A673 (cell line): ENCODE measurements around the gene GPR149. TPM values are rescaled to one million over a fixed set of nuclear protein-coding genes. Genes with fewer than 3 reads are reported as not detected.

Source experiments
- Bru-seq: library from RNA; stranded (reverse); fragments of 400-500 nt; gene quantifications from one replicate; lab custom pipeline; 2021; lab: Mats Ljungman, UMichigan
- BruChase-seq, 2 experiments: library from RNA; stranded (reverse); fragments of 400-500 nt; gene quantifications; one replicate each; lab custom pipeline; 2021; lab: Mats Ljungman, UMichigan
- BruUV-seq: library from RNA; stranded (reverse); fragments of 400-500 nt; replicated peaks from 2 replicates; lab custom pipeline; 2021; lab: Mats Ljungman, UMichigan
- CTCF ChIA-PET: fragments of 300-600 bp; sonication (Branson Sonifier 250); formaldehyde crosslinking; loops from one replicate; lab custom pipeline; 2022; ENCODE audit warnings: antibody characterized with exemption; lab: Charles Lee
- POLR2A ChIA-PET: fragments of 300-600 bp; sonication (Branson Sonifier 250); formaldehyde crosslinking; loops from one replicate; lab custom pipeline; 2022; ENCODE audit warnings: antibody characterized with exemption; ENCODE audit not compliant: low non-redundant PET; lab: Charles Lee
- DNase-seq: peaks from one replicate; pipeline ENCODE4 v3.0.0-alpha.2; 2015; ENCODE audit warnings: low spot score
- H3K27ac ChIP-seq: fragments of 200-600 bp; sonication (generic); 2 replicates; pipeline ENCODE4 v1.5.1; 2016; ENCODE audit warnings: mixed run types, low read depth, mild to moderate bottlenecking, mixed read lengths, antibody characterized with exemption, low read length; ENCODE audit not compliant: poor library complexity, severe bottlenecking
- H3K27me3 ChIP-seq: fragments of 200-600 bp; sonication (generic); replicated peaks from 2 replicates; pipeline ENCODE4 v1.6.1; 2017; ENCODE audit warnings: mixed run types, low read depth, mild to moderate bottlenecking, mixed read lengths, antibody characterized with exemption, low read length; ENCODE audit not compliant: insufficient read depth, poor library complexity
- H3K36me3 ChIP-seq: fragments of 200-600 bp; sonication (generic); 2 replicates; pipeline ENCODE4 v1.6.1; 2016; ENCODE audit warnings: mixed run types, mild to moderate bottlenecking, mixed read lengths, antibody characterized with exemption, low read length; ENCODE audit not compliant: insufficient read depth, poor library complexity, severe bottlenecking
- H3K4me1 ChIP-seq: fragments of 200-600 bp; sonication (generic); 2 replicates; pipeline ENCODE4 v1.6.1; 2017; ENCODE audit warnings: mixed run types, mild to moderate bottlenecking, mixed read lengths, antibody characterized with exemption, low read length; ENCODE audit not compliant: insufficient read depth, poor library complexity, severe bottlenecking
- H3K4me3 ChIP-seq: fragments of 200-600 bp; sonication (generic); 2 replicates; pipeline ENCODE4 v1.5.1; 2016; ENCODE audit warnings: low read depth, mixed run types, mild to moderate bottlenecking, mixed read lengths, low read length; ENCODE audit not compliant: poor library complexity, severe bottlenecking
- H3K9me3 ChIP-seq: fragments of 200-600 bp; sonication (generic); 2 replicates; pipeline ENCODE4 v1.6.1; 2016; ENCODE audit warnings: mixed run types, low read depth, mild to moderate bottlenecking, mixed read lengths, antibody characterized with exemption, low read length; ENCODE audit not compliant: poor library complexity, severe bottlenecking
- CTCF ChIP-seq: fragments of 300-800, 200-600 bp; sonication (generic); conservative IDR thresholded peaks from 2 replicates; pipeline ENCODE4 v1.5.1; 2017; ENCODE audit warnings: low read depth, mild to moderate bottlenecking, antibody characterized with exemption, low read length, moderate library complexity, mixed read lengths
- EZH2 ChIP-seq: fragments of 200-600 bp; sonication (generic); IDR thresholded peaks from 2 replicates; pipeline ENCODE4 v1.6.1; 2017; ENCODE audit warnings: borderline replicate concordance, low read depth, mild to moderate bottlenecking, mixed read lengths, antibody characterized with exemption, low read length; ENCODE audit not compliant: poor library complexity, severe bottlenecking
- intact Hi-C: fragments of 100-400 bp; cut with micrococcal nuclease; formaldehyde crosslinking; loops from one replicate; pipeline ENCODE4 v1.10.0; 2022; ENCODE audit not compliant: unreplicated experiment
- long read RNA-seq: library from polyadenylated mRNA; stranded (forward); transcript quantifications from one replicate; pipeline ENCODE4 v2.0.0, GENCODE V29; 2022
- total RNA-seq: library from RNA; stranded (reverse); gene quantifications from 2 replicates; pipeline ENCODE4 v1.2.3, GENCODE V29; 2021

GPR149 gene, protein sequence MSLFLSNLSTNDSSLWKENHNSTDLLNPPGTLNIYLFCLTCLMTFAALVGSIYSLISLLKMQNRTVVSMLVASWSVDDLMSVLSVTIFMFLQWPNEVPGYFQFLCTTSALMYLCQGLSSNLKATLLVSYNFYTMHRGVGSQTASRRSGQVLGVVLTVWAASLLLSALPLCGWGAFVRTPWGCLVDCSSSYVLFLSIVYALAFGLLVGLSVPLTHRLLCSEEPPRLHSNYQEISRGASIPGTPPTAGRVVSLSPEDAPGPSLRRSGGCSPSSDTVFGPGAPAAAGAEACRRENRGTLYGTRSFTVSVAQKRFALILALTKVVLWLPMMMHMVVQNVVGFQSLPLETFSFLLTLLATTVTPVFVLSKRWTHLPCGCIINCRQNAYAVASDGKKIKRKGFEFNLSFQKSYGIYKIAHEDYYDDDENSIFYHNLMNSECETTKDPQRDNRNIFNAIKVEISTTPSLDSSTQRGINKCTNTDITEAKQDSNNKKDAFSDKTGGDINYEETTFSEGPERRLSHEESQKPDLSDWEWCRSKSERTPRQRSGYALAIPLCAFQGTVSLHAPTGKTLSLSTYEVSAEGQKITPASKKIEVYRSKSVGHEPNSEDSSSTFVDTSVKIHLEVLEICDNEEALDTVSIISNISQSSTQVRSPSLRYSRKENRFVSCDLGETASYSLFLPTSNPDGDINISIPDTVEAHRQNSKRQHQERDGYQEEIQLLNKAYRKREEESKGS
- not detected in 2 replicates for total RNA-seq
- Bru-seq, nascent RNA: not detected
- percentile 0 among the genes with signal in this experiment for BruChase-seq, experiment 1, labeled RNA remaining after a 2-hour chase
- BruChase-seq, experiment 2, labeled RNA remaining after a 6-hour chase: not detected
- long read RNA-seq: 0 reads

- CTCF ChIA-PET: no interaction called here
- POLR2A ChIA-PET: no interaction called here
- H3K27ac ChIP-seq: no peak within 1 kb of the TSS
- H3K4me3 ChIP-seq: no peak within 1 kb of the TSS
- TF ChIP-seq CTCF: no peak
- no peak for TF ChIP-seq EZH2
- DNase-seq: no peak
- no peaks in the 10 kb centered on the region for H3K4me1 ChIP-seq
- no peaks in the 10 kb centered on the region for H3K9me3 ChIP-seq
- H3K36me3 ChIP-seq: no peaks in the 10 kb centered on the region
- intact Hi-C loops: no loop called here
- BruUV-seq: no TSS peak
- peaks cover 67% of the 10 kb centered on the region for H3K27me3 ChIP-seq
Observed at GRCh38 chr3:154430014-154430413, at the start of gene GPR149. Gene GPR149 (minus strand): TSS chr3:154430190. CDS start chr3:154429615, 575 bp downstream.

DNA sequence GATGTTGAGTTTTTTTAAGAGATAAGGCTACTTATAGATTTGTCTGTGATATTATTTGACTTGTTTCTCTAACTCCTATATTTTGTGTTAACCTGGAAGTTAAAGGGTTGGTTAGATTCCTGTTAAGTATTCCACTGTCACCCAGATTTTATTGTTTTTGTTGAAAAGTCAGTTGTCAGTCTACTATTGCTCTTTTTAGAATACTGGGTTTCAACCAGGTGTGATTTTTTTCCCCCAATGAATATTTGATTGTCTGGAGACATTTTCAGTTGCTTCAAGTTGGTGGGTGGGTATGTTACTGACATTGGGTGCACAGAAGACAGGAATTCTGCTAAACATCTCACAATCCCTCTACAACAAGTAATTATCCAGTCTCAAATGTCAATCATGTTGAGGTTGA, 43.8 kb upstream of the GPR149 start:
- H3K4me3 ChIP-seq: no peak overlapping the region
- BruUV-seq: no TSS peak
- no peak for TF ChIP-seq CTCF
- no peak for TF ChIP-seq EZH2
- intact Hi-C loops: no loop called here
- ChIA-PET POLR2A (no interaction called here), CTCF (no interaction called here)
- H3K4me1 ChIP-seq: no peaks in the 10 kb centered on the region
- H3K36me3 ChIP-seq: no peaks in the 10 kb centered on the region
- no peaks in the 10 kb centered on the region for H3K27me3 ChIP-seq
- no peak overlapping the region for H3K27ac ChIP-seq
- H3K9me3 ChIP-seq: peaks cover 10% of the 10 kb centered on the region
- no peak for DNase-seq

- intact Hi-C loops: no loop called here
- Histone ChIP-seq H3K27ac (no peak overlapping the region), H3K36me3 (no peaks in the 10 kb centered on the region), H3K9me3 (peaks cover 10% of the 10 kb centered on the region), H3K27me3 (no peaks in the 10 kb centered on the region), H3K4me1 (no peaks in the 10 kb centered on the region), H3K4me3 (no peak overlapping the region)
- DNase-seq: no peak
- TF ChIP-seq CTCF: no peak
- TF ChIP-seq EZH2: no peak
- CTCF ChIA-PET: no interaction called here
- POLR2A ChIA-PET: no interaction called here
- no TSS peak for BruUV-seq
Observed at GRCh38 chr3:154469585-154469984, 39.6 kb upstream of the GPR149 start.
